Suppressor macrophage (primary cell): ENCODE data around the gene TCEA3.

Experiments used
- DNase-seq, 4 experiments: peaks; one replicate each; pipeline ENCODE4 v3.0.0-alpha.2; 2020 to 2022

The TCEA3 gene

GRCh38 chr1:23367791-23368561, 56.6 kb downstream of the TCEA3 start:
- DNase-seq = peak; percentile 98 to 99 (median 99)

DNA sequence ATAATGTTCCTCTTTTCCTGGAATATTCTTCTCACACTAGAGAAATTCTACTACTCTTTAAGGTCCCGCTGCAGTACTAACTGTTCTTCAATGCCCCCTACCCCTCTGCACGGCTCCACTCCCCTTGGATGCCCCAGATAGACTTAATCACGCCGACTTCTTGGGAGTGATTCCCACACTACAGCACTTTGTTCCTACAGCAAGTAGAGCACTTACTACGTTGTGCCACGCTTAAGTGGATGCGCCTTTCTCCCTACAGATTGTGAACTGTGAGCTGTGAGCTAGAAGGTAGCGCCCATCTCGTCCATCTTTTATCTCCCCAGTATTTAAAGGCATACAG, 57.1 kb downstream of the TCEA3 start:
- DNase-seq = no peak

DNA sequence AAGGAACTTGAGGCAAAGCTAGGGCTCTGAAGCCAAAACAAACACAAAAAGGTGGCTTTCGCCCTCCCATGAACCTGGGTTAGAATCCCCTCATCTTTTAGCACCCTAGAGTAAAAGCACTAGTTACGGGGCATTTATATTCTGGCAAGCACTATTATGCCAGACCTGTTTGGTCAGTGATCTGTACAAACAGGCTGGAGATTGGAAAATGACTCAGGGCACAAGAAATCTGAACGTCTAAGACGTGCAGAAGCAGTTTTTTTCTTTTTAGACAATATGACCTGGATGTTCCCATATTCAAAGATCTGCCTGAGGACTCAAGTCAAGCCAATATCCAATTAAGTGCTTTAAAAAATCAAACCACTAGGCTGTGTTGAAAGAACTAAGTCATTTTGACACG, 58.0 kb downstream of the TCEA3 start:
- DNase-seq = no peak

DNA sequence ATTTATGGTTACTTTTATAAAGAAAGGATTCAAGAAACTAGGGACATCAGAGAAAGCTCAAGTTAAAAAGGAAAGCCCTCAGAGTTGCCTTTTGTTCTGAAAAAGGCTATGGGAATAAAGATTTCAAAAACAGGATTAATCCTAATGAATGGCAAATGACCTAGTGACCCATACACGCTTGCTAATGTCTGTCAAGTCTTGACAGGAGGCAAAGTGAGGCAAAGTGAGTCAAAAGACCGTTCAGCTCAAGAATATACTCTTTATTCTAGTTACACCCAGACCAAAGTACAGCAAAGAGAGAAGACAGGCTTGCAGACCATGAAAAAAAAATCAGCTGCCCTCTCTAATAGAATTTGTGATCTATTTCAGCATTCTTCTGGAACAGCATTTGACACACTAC, 58.4 kb downstream of the TCEA3 start:
- DNase-seq = no peak

- peak in 2 of 4 experiments; percentile 12 to 16 for DNase-seq
Observed at GRCh38 chr1:23362218-23362713, 62.3 kb downstream of the TCEA3 start.

GRCh38 chr1:23358310-23358875, 66.2 kb downstream of the TCEA3 start:
- DNase-seq = no peak

- no peak for DNase-seq
Observed at GRCh38 chr1:23357138-23357908, 67.2 kb downstream of the TCEA3 start.

DNA sequence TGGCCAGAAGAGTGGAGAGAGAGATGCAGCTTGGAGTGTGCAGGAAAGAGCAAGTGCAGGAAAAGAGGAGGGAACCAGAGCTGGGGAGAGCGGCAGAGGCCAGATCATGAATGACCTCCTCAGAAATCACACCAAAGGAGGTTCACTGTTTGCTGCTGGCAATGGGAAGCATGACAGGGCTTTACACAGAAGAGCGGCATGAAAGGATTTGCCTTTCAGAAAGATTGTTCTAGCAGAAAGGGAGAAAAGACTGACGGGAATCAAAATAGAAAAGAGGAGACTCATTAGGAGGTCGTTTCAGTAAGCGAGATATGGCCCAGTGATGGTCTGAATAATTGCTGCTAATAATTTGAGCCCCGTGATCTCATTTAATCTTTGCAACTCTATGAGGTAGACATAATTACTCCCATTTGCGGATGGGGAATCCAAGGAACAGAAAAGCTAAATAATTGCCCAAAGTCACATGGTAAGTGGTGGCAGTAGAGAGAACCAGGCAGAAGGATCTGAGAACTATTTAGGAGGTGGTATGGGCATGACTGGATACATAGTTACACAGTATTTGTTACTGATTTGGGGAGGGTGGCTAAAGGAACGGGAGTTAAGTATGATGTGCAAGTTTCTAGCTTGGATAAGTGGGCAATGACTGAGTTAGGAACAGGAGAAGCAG, 67.9 kb downstream of the TCEA3 start:
- DNase-seq = no peak

DNA sequence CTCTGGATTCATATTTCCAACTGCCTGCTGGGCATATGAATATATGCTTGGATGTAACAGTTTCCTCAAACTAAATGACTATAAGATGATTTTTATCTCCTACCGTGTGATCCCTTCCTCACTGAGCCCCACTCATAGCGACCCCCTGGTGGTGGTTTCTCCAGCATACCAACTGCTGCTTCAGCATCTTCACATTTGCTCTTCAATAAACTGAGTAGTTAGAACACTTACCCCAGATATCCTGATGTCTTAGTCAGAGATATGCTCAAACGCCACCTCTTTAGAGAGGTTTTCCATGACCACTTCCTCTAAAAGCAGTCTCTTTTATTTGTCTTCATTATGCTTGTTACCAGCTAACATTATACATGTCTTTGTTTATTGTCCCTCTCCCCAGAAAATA, 70.3 kb downstream of the TCEA3 start:
- no peak for DNase-seq

DNA sequence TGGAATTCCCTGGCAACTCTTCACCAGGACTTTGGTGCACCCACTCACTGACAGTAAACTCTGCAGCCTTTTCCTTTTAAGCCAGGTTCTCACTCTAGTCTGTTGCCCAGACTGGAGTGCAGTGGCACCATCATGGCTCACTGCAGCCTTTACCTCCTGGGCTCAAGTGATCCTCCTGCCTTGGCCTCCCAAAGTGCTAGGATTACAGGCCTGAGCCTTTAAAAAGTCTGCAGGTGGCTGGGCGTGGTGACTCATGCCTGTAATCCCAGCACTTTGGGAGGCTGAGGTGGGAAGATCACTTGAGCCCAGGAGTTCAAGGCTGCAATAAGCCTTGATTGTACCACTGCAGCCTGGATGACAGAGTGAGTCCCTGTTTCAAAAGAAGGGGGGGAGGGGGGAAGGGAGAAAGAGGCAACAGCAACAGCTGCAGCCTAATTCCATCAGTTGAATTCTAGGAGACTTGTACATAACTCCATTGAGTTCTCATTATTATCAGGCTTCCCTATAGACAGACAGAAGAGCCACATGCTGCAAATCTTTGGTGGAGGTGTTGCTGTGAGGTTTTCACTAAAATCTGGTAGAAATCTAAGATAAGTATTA, 72.4 kb downstream of the TCEA3 start:
- no peak for DNase-seq

DNA sequence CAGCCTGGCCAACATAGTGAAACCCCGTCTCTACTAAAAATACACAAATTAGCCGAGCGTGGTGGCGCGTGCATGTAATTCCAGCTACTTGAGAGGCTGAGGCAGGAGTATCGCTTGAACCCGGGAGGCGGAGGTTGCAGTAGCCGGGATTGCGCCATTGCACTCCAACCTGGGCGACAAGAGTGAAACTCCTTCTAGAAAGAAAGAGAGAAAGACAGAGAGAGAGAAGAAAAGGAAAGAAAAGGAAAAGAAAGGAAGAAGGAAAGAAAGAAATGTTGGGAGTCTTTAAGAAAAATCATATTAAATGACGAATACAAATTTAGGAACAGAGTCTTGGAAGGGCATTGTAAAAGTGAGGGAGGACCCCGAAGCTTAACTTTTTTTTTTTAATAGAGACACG, 78.6 kb downstream of the TCEA3 start:
- DNase-seq = no peak

DNA sequence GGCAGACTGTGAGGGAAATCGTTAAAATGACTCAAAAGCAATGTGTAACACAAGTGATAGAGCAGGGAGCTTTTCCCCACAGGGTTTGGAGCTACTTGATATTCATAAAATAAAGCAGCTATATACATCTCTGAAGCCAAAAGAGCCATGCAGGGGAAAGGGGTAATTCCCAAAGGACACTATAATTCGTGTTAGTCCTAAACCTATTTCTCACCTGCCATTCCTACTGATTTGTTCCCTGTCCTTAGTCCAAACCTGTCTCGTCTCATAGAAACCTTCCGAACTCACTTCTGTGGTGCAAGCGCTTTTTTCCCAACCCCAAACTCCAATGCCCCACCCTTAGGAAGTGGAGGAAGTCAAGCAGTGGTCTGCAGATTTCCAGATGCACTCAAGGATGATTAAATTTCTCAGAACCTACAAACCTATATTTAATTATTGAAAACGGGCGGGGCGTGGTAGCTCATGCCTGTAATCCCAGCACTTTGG, 79.5 kb downstream of the TCEA3 start:
- DNase-seq = peak in 1 of 4 experiments; percentile 9

DNA sequence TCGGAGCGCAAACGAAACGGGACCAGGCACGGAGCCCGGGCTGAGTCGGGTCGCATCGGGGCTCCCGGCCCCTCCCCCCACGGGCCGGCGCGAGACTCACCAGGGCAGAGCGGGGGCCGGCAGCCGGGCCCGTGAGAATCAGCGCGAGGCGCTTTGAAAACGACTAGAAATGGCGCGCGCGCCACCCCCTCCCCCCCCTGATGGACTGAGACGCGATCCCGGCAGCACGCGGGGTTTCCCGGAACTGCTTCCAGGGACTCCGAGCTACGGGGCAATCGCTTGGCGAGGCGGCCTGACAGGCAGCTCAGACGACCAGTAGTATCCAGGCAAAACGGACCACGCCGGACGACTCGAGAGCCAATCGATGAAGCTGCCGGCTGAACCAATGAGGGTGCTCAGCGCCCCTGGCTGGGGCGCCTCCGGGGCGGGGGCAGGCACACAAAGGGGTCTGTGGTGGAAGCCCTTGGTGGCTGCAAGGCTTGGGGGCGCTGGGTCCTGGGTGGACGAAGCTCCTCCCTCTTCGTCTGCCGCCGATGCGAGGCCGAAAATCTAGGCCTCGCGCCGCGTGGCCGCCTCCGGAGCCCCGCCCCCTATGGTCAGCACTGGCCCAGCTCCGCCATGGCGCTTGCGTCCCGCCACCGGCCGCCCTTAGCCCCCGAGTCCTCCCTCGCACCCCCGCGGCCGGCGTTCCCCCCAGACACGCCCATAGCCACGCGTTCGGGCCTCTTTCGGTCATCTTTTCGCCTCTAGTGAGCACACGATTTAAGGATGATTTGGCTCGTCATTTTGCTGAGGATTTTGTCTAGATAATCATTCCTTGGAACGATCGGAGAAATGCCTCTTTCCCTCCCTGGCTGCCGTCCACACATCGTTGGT, 80.2 kb downstream of the TCEA3 start, which contains the start of gene HNRNPR:
TSS of gene HNRNPR (minus strand) at position 174 of the 876 bp plus-strand sequence. CDS start 3,276 bp downstream, outside the sequence.
- peak; percentile 100 for DNase-seq

GRCh38 chr1:23343221-23344110, 81.1 kb downstream of the TCEA3 start:
- peak; percentile 60 to 79 (median 68) for DNase-seq

- DNase-seq = peak in 2 of 4 experiments; percentile 26 to 38
Observed at GRCh38 chr1:23341931-23342692, 82.4 kb downstream of the TCEA3 start.

GRCh38 chr1:23339632-23340031, 84.9 kb downstream of the TCEA3 start:
- no peak for DNase-seq

DNA sequence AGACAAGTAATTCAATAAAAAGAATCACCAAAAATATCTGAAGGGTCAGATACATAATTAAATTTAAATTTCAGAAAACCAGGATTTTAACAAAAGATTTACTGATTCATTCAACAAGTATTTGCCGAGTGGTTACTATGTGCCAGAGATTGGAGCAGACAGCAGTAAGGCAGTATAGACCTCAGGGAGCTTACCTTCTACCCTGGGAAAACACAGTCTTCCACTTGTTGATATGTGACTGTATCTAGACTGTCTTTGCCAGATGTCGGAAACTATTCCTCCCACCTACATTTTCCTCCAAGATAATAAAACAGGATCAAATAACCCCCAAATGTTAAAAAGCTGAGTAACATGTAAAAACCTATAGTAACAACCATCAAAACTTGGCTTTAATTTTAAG, 86.7 kb downstream of the TCEA3 start:
- DNase-seq = no peak

DNA sequence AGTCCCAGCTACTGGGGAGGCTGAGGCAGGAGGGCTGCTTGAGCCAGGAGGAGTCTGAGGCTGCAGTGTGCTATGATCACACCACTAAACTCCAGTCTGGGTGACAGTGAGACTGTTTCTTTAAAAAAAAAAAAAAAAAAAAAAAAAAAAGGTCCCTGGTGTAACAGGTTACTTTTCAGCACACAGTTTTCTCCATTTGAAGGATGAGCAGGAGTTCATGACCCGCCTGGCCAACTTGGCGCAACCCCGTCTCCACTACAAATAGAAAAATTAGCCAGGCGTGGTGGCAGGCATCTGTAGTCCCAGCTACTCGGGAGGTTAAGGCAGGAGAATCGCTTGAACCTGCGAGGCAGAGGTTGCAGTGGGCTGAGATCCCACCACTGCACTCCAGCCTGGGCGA, 92.8 kb downstream of the TCEA3 start:
- DNase-seq = no peak
